ENCODE measurements around the gene MAPK9.

MAPK9 gene

GRCh38 chr5:180215783-180216630, 75.9 kb downstream of the MAPK9 start:
- H4K91ac ChIP-seq (ENCODE audit: low read depth, low read length, poor library complexity) = no peak overlapping the region
- H3K4me2 ChIP-seq (ENCODE audit: insufficient read depth, low read length, poor library complexity, severe bottlenecking) = no peak overlapping the region
- peaks cover 0 to 4% of the 10 kb centered on the region in 2 donors for H3K4me1 ChIP-seq (ENCODE audit: control insufficient read depth in 2 of 2, insufficient read depth in 1 of 2, low read depth in 1 of 2, low read length in 2 of 2)
- H3K4ac ChIP-seq (ENCODE audit: low read length) = peak overlapping the region; percentile 13
- H3K23ac ChIP-seq (ENCODE audit: low read depth, low read length, poor library complexity) = peak overlapping the region; percentile 40
- H3K27ac ChIP-seq (replicated peaks; ENCODE audit: low read length) = no peak overlapping the region
- no peak overlapping the region for H3K9ac ChIP-seq (ENCODE audit: low read depth, low read length, poor library complexity)
- H3K27me3 ChIP-seq (ENCODE audit: control insufficient read depth in 3 of 3, insufficient read depth in 3 of 3, low read depth in 1 of 3, low read length in 3 of 3) = peaks cover 0 to 4% (median 3%) of the 10 kb centered on the region in 3 experiments
- H3K18ac ChIP-seq (ENCODE audit: low read length) = no peak overlapping the region
- no peak overlapping the region for H2BK120ac ChIP-seq (ENCODE audit: low read depth, low read length)
- no peak overlapping the region for H2BK12ac ChIP-seq (ENCODE audit: low read length)
- no peak overlapping the region for H2AK5ac ChIP-seq (ENCODE audit: low read depth, low read length)
- H4K8ac ChIP-seq (ENCODE audit: low read depth, low read length) = no peak overlapping the region
- DNase-seq (ENCODE audit: low spot score) = no peak
- no peak overlapping the region for H3K14ac ChIP-seq (ENCODE audit: low read length)
- peaks cover 0 to 2% of the 10 kb centered on the region in 2 donors for H3K36me3 ChIP-seq (replicated peaks in 1 of 2; ENCODE audit: control insufficient read depth in 2 of 2, insufficient read depth in 2 of 2, low read length in 2 of 2)
- no peak overlapping the region for H2BK5ac ChIP-seq (ENCODE audit: low read length)
- peaks cover 8 to 16% of the 10 kb centered on the region in 2 donors for H3K9me3 ChIP-seq (replicated peaks in 1 of 2; ENCODE audit: control insufficient read depth in 2 of 2, insufficient read depth in 1 of 2, low read depth in 1 of 2, low read length in 2 of 2)
- no peak overlapping the region for H2AFZ ChIP-seq (ENCODE audit: low read length)
- H3K4me3 ChIP-seq (ENCODE audit: low read length in 2 of 2) = no peak overlapping the region
- H2BK15ac ChIP-seq (ENCODE audit: low read length) = no peak overlapping the region
- peaks cover 5% of the 10 kb centered on the region for H3K79me1 ChIP-seq (ENCODE audit: low read depth, low read length)
- no CpG with 5 or more reads among the region's 34 CpGs for WGBS, 2 donors (ENCODE audit: extremely low coverage in 2 of 2, insufficient read length in 2 of 2, insufficient replicate concordance in 1 of 2)

GRCh38 chr5:180214870-180215770, 76.8 kb downstream of the MAPK9 start:
- Histone ChIP-seq H3K14ac (ENCODE audit: low read length) (peak overlapping the region; percentile 56), H2BK120ac (ENCODE audit: low read depth, low read length) (no peak overlapping the region), H2BK5ac (ENCODE audit: low read length) (no peak overlapping the region), H3K9ac (ENCODE audit: low read depth, low read length, poor library complexity) (no peak overlapping the region), H3K9me3 (replicated peaks in 1 of 2; ENCODE audit: control insufficient read depth in 2 of 2, insufficient read depth in 1 of 2, low read depth in 1 of 2, low read length in 2 of 2) (peaks cover 8 to 14% of the 10 kb centered on the region in 2 donors), H3K4ac (ENCODE audit: low read length) (no peak overlapping the region), H4K91ac (ENCODE audit: low read depth, low read length, poor library complexity) (no peak overlapping the region), H3K23ac (ENCODE audit: low read depth, low read length, poor library complexity) (no peak overlapping the region), H3K27ac (replicated peaks; ENCODE audit: low read length) (no peak overlapping the region), H3K4me3 (ENCODE audit: low read length in 2 of 2) (no peak overlapping the region), H3K4me1 (ENCODE audit: control insufficient read depth in 2 of 2, insufficient read depth in 1 of 2, low read depth in 1 of 2, low read length in 2 of 2) (peaks cover 0 to 4% of the 10 kb centered on the region in 2 donors), H3K4me2 (ENCODE audit: insufficient read depth, low read length, poor library complexity, severe bottlenecking) (no peak overlapping the region), H2AFZ (ENCODE audit: low read length) (no peak overlapping the region), H4K8ac (ENCODE audit: low read depth, low read length) (no peak overlapping the region), H2BK15ac (ENCODE audit: low read length) (no peak overlapping the region), H2AK5ac (ENCODE audit: low read depth, low read length) (no peak overlapping the region), H2BK12ac (ENCODE audit: low read length) (no peak overlapping the region), H3K18ac (ENCODE audit: low read length) (no peak overlapping the region), H3K36me3 (replicated peaks in 1 of 2; ENCODE audit: control insufficient read depth in 2 of 2, insufficient read depth in 2 of 2, low read length in 2 of 2) (peaks cover 0 to 2% of the 10 kb centered on the region in 2 donors), H3K27me3 (ENCODE audit: control insufficient read depth in 3 of 3, insufficient read depth in 3 of 3, low read depth in 1 of 3, low read length in 3 of 3) (peaks cover 0 to 5% (median 4%) of the 10 kb centered on the region in 3 experiments), H3K79me1 (ENCODE audit: low read depth, low read length) (peaks cover 5% of the 10 kb centered on the region)
- no peak for DNase-seq (ENCODE audit: low spot score)
- no CpG with 5 or more reads among the region's 21 CpGs for WGBS, 2 donors (ENCODE audit: extremely low coverage in 2 of 2, insufficient read length in 2 of 2, insufficient replicate concordance in 1 of 2)

GRCh38 chr5:180213657-180214207, 78.2 kb downstream of the MAPK9 start:
- Histone ChIP-seq H3K4me1 (ENCODE audit: control insufficient read depth in 2 of 2, insufficient read depth in 1 of 2, low read depth in 1 of 2, low read length in 2 of 2) (peaks cover 0 to 4% of the 10 kb centered on the region in 2 donors), H4K91ac (ENCODE audit: low read depth, low read length, poor library complexity) (peak overlapping the region; percentile 50), H3K4me3 (ENCODE audit: low read length in 2 of 2) (peak overlapping the region in 1 of 2 donors; percentile 56), H3K14ac (ENCODE audit: low read length) (peak overlapping the region; percentile 49), H3K18ac (ENCODE audit: low read length) (no peak overlapping the region), H2BK12ac (ENCODE audit: low read length) (peak overlapping the region; percentile 35), H2BK15ac (ENCODE audit: low read length) (no peak overlapping the region), H4K8ac (ENCODE audit: low read depth, low read length) (peak overlapping the region; percentile 67), H3K27me3 (ENCODE audit: control insufficient read depth in 3 of 3, insufficient read depth in 3 of 3, low read depth in 1 of 3, low read length in 3 of 3) (peaks cover 0 to 7% (median 6%) of the 10 kb centered on the region in 3 experiments), H3K4ac (ENCODE audit: low read length) (no peak overlapping the region), H3K4me2 (ENCODE audit: insufficient read depth, low read length, poor library complexity, severe bottlenecking) (no peak overlapping the region), H3K23ac (ENCODE audit: low read depth, low read length, poor library complexity) (peak overlapping the region; percentile 83), H3K27ac (replicated peaks; ENCODE audit: low read length) (no peak overlapping the region), H2BK120ac (ENCODE audit: low read depth, low read length) (no peak overlapping the region), H2AK5ac (ENCODE audit: low read depth, low read length) (no peak overlapping the region), H3K9me3 (replicated peaks in 1 of 2; ENCODE audit: control insufficient read depth in 2 of 2, insufficient read depth in 1 of 2, low read depth in 1 of 2, low read length in 2 of 2) (peaks cover 7 to 14% of the 10 kb centered on the region in 2 donors), H3K36me3 (replicated peaks in 1 of 2; ENCODE audit: control insufficient read depth in 2 of 2, insufficient read depth in 2 of 2, low read length in 2 of 2) (peaks cover 0 to 2% of the 10 kb centered on the region in 2 donors), H2BK5ac (ENCODE audit: low read length) (no peak overlapping the region), H3K9ac (ENCODE audit: low read depth, low read length, poor library complexity) (peak overlapping the region; percentile 76), H2AFZ (ENCODE audit: low read length) (no peak overlapping the region), H3K79me1 (ENCODE audit: low read depth, low read length) (peaks cover 5% of the 10 kb centered on the region)
- no peak for DNase-seq (ENCODE audit: low spot score)
- no CpG with 5 or more reads among the region's 5 CpGs for WGBS, 2 donors (ENCODE audit: extremely low coverage in 2 of 2, insufficient read length in 2 of 2, insufficient replicate concordance in 1 of 2)
